IMR-90 (cell line): ENCODE data around the gene SCARF1. TPM values are rescaled to one million over a fixed set of nuclear protein-coding genes. Genes with fewer than 3 reads are reported as not detected.

ENCODE experiments used
- ATAC-seq: fragments of 200-7000 bp; cut with Tn5 transposase; 2 replicates; pipeline ENCODE4 v1.9.1; 2020; ENCODE audit warnings: low read depth, mild to moderate bottlenecking, moderate library complexity
- BruUV-seq: library from RNA; stranded (reverse); fragments of 400-500 nt; replicated peaks from 2 replicates; lab custom pipeline; 2021; lab: Mats Ljungman, UMichigan
- CTCF ChIA-PET: fragments of 300-600 bp; formaldehyde crosslinking; extraction: SDS; loops from one replicate; lab custom pipeline; 2021; ENCODE audit warnings: antibody characterized with exemption; lab: Yijun Ruan, JAX
- POLR2A ChIA-PET: fragments of 300-600 bp; sonication (Branson Sonifier 250); formaldehyde crosslinking; loops from one replicate; lab custom pipeline; 2022; ENCODE audit warnings: antibody characterized with exemption; ENCODE audit not compliant: unreplicated experiment; lab: Charles Lee
- DNase-seq: peaks from one replicate; pipeline ENCODE4 v3.0.0; 2013
- H2AFZ ChIP-seq: replicated peaks from 2 replicates; pipeline ENCODE3; 2013; ENCODE audit warnings: low read length, mild to moderate bottlenecking; ENCODE audit not compliant: poor library complexity
- H2AK5ac ChIP-seq: 2 replicates; pipeline ENCODE4 v1.6.1; 2013; ENCODE audit warnings: low read depth, low read length, inconsistent platforms
- H2AK9ac ChIP-seq: replicated peaks from 2 replicates; pipeline ENCODE3; 2013; ENCODE audit warnings: mild to moderate bottlenecking, low read depth, low read length, moderate library complexity; ENCODE audit not compliant: poor library complexity
- H2BK120ac ChIP-seq: 2 replicates; pipeline ENCODE4 v1.6.1; 2013; ENCODE audit warnings: low read depth, low read length, inconsistent platforms
- H2BK15ac ChIP-seq: 3 replicates; pipeline ENCODE4 v1.6.1; 2013; ENCODE audit warnings: low read depth, low read length, inconsistent platforms
- H2BK20ac ChIP-seq: 2 replicates; pipeline ENCODE4 v1.6.1; 2013; ENCODE audit warnings: low read depth, mild to moderate bottlenecking, inconsistent platforms, low read length, moderate library complexity
- H2BK5ac ChIP-seq: 2 replicates; pipeline ENCODE4 v1.6.1; 2013; ENCODE audit warnings: mild to moderate bottlenecking, low read depth, low read length, inconsistent platforms; ENCODE audit not compliant: poor library complexity, severe bottlenecking
- H3K14ac ChIP-seq: replicated peaks from 2 replicates; pipeline ENCODE4 v1.6.1; 2013; ENCODE audit warnings: low read depth, low read length, inconsistent platforms
- H3K18ac ChIP-seq: 2 replicates; pipeline ENCODE4 v1.6.1; 2013; ENCODE audit warnings: low read depth, low read length, control low read depth
- H3K23ac ChIP-seq: 2 replicates; pipeline ENCODE4 v1.6.1; 2013; ENCODE audit warnings: low read depth, low read length, inconsistent platforms
- H3K27ac ChIP-seq: 2 replicates; pipeline ENCODE4 v1.5.1; 2013; ENCODE audit warnings: mild to moderate bottlenecking, control low read depth, low read length; ENCODE audit not compliant: insufficient read depth
- H3K27me3 ChIP-seq: 2 replicates; pipeline ENCODE4 v1.6.1; 2013; ENCODE audit warnings: low read length; ENCODE audit not compliant: control insufficient read depth, insufficient read depth
- H3K36me3 ChIP-seq: 2 replicates; pipeline ENCODE4 v1.6.1; 2013; ENCODE audit warnings: low read length, mixed read lengths; ENCODE audit not compliant: control insufficient read depth, insufficient read depth
- H3K4ac ChIP-seq: 2 replicates; pipeline ENCODE4 v1.6.1; 2013; ENCODE audit warnings: low read depth, low read length, inconsistent platforms
- H3K4me1 ChIP-seq: 2 replicates; pipeline ENCODE4 v1.6.1; 2013; ENCODE audit warnings: low read length, mixed read lengths; ENCODE audit not compliant: control insufficient read depth, insufficient read depth
- H3K4me2 ChIP-seq: 2 replicates; pipeline ENCODE4 v1.6.1; 2013; ENCODE audit warnings: low read depth, mild to moderate bottlenecking, control low read depth, low read length, moderate library complexity
- H3K4me3 ChIP-seq: 2 replicates; pipeline ENCODE4 v1.5.1; 2013; ENCODE audit warnings: low read depth, mild to moderate bottlenecking, control low read depth, low read length, moderate library complexity; ENCODE audit not compliant: insufficient read depth
- H3K56ac ChIP-seq: 2 replicates; pipeline ENCODE4 v1.6.1; 2013; ENCODE audit warnings: low read length, inconsistent platforms; ENCODE audit not compliant: insufficient read depth; ENCODE audit errors: extremely low read depth
- H3K79me1 ChIP-seq, 2 experiments: 2 replicates each; pipeline ENCODE4 v1.6.1; 2013; ENCODE audit warnings: low read length in 2 of 2, inconsistent platforms in 1 of 2, low read depth in 1 of 2
- H3K9ac ChIP-seq: 2 replicates; pipeline ENCODE4 v1.6.1; 2013; ENCODE audit warnings: low read depth, low read length, control low read depth
- H3K9me1 ChIP-seq: 2 replicates; pipeline ENCODE4 v1.6.1; 2013; ENCODE audit warnings: low read length, inconsistent platforms; ENCODE audit not compliant: insufficient read depth
- H3K9me3 ChIP-seq: 2 replicates; pipeline ENCODE4 v1.6.1; 2013; ENCODE audit warnings: low read length; ENCODE audit not compliant: control insufficient read depth, insufficient read depth
- H4K20me1 ChIP-seq: 2 replicates; pipeline ENCODE4 v1.6.1; 2013; ENCODE audit warnings: low read length, inconsistent platforms; ENCODE audit not compliant: insufficient read depth
- H4K5ac ChIP-seq: 2 replicates; pipeline ENCODE4 v1.6.1; 2013; ENCODE audit warnings: mild to moderate bottlenecking, low read depth, low read length, control low read depth
- H4K8ac ChIP-seq, 2 experiments: 2 replicates each; pipeline ENCODE4 v1.6.1; 2013; ENCODE audit warnings: low read depth in 2 of 2, low read length in 2 of 2, control low read depth in 1 of 2, inconsistent platforms in 1 of 2
- H4K91ac ChIP-seq: 2 replicates; pipeline ENCODE4 v1.6.1; 2013; ENCODE audit warnings: low read depth, low read length, inconsistent platforms; ENCODE audit not compliant: insufficient read depth
- BHLHE40 ChIP-seq: fragments of 150-350 bp; IDR thresholded peaks from 2 replicates; pipeline ENCODE4 v1.6.1; 2016; ENCODE audit warnings: mild to moderate bottlenecking, low read depth, low read length
- CEBPB ChIP-seq: IDR thresholded peaks from 2 replicates; pipeline ENCODE4 v1.6.1; 2012; ENCODE audit warnings: low read depth, low read length, improper control_type of control experiment
- CHD1 ChIP-seq: IDR thresholded peaks from 2 replicates; pipeline ENCODE4 v1.6.1; 2012; ENCODE audit warnings: low read depth, low read length, improper control_type of control experiment
- FOS ChIP-seq: fragments of 150-350 bp; IDR thresholded peaks from 2 replicates; pipeline ENCODE4 v1.6.1; 2016; ENCODE audit warnings: low read depth, low read length
- MAFK ChIP-seq: IDR thresholded peaks from 2 replicates; pipeline ENCODE4 v1.6.1; 2012; ENCODE audit warnings: low read depth, low read length, improper control_type of control experiment
- MAZ ChIP-seq: IDR thresholded peaks from 2 replicates; pipeline ENCODE4 v1.6.1; 2012; ENCODE audit warnings: low read depth, mild to moderate bottlenecking, low read length, improper control_type of control experiment, moderate library complexity, borderline replicate concordance
- MXI1 ChIP-seq: IDR thresholded peaks from 2 replicates; pipeline ENCODE4 v1.6.1; 2012; ENCODE audit warnings: low read depth, mild to moderate bottlenecking, low read length, moderate library complexity, borderline replicate concordance
- NFE2L2 ChIP-seq: fragments of 150-350 bp; IDR thresholded peaks from 2 replicates; pipeline ENCODE4 v1.6.1; 2016; ENCODE audit warnings: low read depth, mild to moderate bottlenecking, low read length
- POLR2A ChIP-seq: IDR thresholded peaks from 2 replicates; pipeline ENCODE4 v1.6.1; 2012; ENCODE audit warnings: mild to moderate bottlenecking, low read depth, low read length
- RAD21 ChIP-seq: IDR thresholded peaks from 2 replicates; pipeline ENCODE4 v1.6.1; 2012; ENCODE audit warnings: low read length, improper control_type of control experiment
- RCOR1 ChIP-seq: IDR thresholded peaks from 2 replicates; pipeline ENCODE4 v1.6.1; 2012; ENCODE audit warnings: mild to moderate bottlenecking, low read length, improper control_type of control experiment; ENCODE audit not compliant: insufficient replicate concordance
- RFX5 ChIP-seq: IDR thresholded peaks from 2 replicates; pipeline ENCODE4 v1.8.0; 2012; ENCODE audit warnings: low read depth, mild to moderate bottlenecking, low read length, moderate library complexity
- SMC3 ChIP-seq: fragments of 150-350 bp; IDR thresholded peaks from 2 replicates; pipeline ENCODE4 v1.6.1; 2016; ENCODE audit warnings: low read depth, mild to moderate bottlenecking, antibody characterized with exemption, low read length, moderate library complexity
- WGBS, 2 experiments: methylation state at CpG; one replicate each; pipeline versions ENCODE4 v1.1.5 to v1.1.7; 2013; ENCODE audit warnings: missing lambda C conversion rate in 2 of 2; ENCODE audit not compliant: insufficient read length in 1 of 2; ENCODE audit errors: extremely low coverage in 2 of 2; 5-methylcytosine and 5-hydroxymethylcytosine counted together
- dilution Hi-C: fragments of 300-500 bp; cut with HindIII; formaldehyde crosslinking; loops from one replicate; pipeline ENCODE4 v1.14.3; 2018; ENCODE audit warnings: low sequenced_read_pairs; ENCODE audit not compliant: unreplicated experiment
- in situ Hi-C: fragments of 300-500 bp; cut with MboI; formaldehyde crosslinking; loops from 3 replicates; pipeline ENCODE4 v1.14.3; 2019; ENCODE audit warnings: low sequenced_read_pairs, inconsistent platforms, mixed read lengths
- intact Hi-C: fragments of 100-400 bp; cut with micrococcal nuclease; formaldehyde crosslinking; loops from 2 replicates; pipeline ENCODE4 v1.10.0; 2022
- polyA plus RNA-seq, 3 experiments: library from polyadenylated mRNA; depleted of rRNA; stranded (reverse); fragments of >200 nt; gene quantifications; 2 replicates each; pipeline ENCODE4 v1.2.3, GENCODE V29; 2012; ENCODE audit warnings: low replicate concordance in 1 of 3
- total RNA-seq: library from RNA; depleted of rRNA; stranded (reverse); fragments of >200 nt; gene quantifications from 2 replicates; pipeline ENCODE4 v1.2.3, GENCODE V29; 2012
- TF ChIP-seq, protein P1 (sequence below): fragments of 150-350 bp; IDR thresholded peaks from 2 replicates; pipeline ENCODE4 v1.6.1; 2016; ENCODE audit warnings: low read depth, mild to moderate bottlenecking, low read length, moderate library complexity, borderline replicate concordance
- TF ChIP-seq, protein P2 (sequence below): conservative IDR thresholded peaks from 2 replicates; pipeline ENCODE4 v1.5.1; 2012; ENCODE audit warnings: mild to moderate bottlenecking, low read depth, low read length, improper control_type of control experiment
- TF ChIP-seq, protein P3 (sequence below): fragments of 150-350 bp; IDR thresholded peaks from 2 replicates; pipeline ENCODE4 v1.6.1; 2017; ENCODE audit warnings: mild to moderate bottlenecking, antibody characterized with exemption, low read length, low read depth

The SCARF1 gene
- total and polyA plus RNA-seq, 2 of the 4 experiments (the other 2 are of a cell fraction), result 0.18 to 0.43 TPM

DNA sequence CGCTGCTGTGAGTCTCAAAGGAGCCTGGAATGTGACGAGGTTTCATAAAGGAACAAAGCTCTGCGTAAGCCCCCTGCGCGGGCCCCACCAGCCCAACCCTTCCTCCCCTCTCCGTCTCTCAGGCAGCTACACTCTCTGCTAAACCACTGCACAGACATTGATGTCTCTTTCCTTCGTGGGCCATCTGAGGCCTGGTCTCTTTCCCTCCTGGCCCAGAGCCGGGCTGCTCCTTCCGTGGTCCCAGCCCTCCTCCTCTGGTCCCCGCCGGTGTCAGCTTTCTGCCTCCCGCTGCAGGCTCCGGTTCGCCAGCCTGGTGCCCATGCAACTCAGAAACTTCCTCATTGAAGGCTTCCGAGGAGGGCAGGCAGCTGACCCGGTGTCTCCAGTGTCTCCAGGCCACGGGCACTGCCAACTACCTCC, 7.4 kb downstream of the SCARF1 start:
- Histone ChIP-seq H2BK15ac (no peak overlapping the region), H3K4me1 (no peaks in the 10 kb centered on the region), H3K9me1 (no peaks in the 10 kb centered on the region), H3K9ac (no peak overlapping the region), H2AK5ac (no peak overlapping the region; the same call in 1 of the 2 replicates), H4K8ac (no peak overlapping the region), H2BK20ac (no peak overlapping the region), H3K27me3 (no peaks in the 10 kb centered on the region; the same call in 1 of the 2 replicates), H3K4me2 (no peak overlapping the region), H3K4me3 (no peak overlapping the region), H3K4ac (no peak overlapping the region), H3K14ac (no peak overlapping the region), H4K20me1 (no peaks in the 10 kb centered on the region), H2BK5ac (no peak overlapping the region), H3K36me3 (no peaks in the 10 kb centered on the region), H4K91ac (no peak overlapping the region), H3K79me1 (no peaks in the 10 kb centered on the region), H2AFZ (no peak overlapping the region), H3K56ac (no peak overlapping the region), H3K9me3 (no peaks in the 10 kb centered on the region), H4K5ac (no peak overlapping the region), H3K27ac (no peak overlapping the region), H2BK120ac (no peak overlapping the region), H3K23ac (no peak overlapping the region), H2AK9ac (no peak overlapping the region), H3K18ac (no peak overlapping the region)
- CTCF ChIA-PET, result no interaction called here
- BruUV-seq, result no TSS peak
- WGBS, 2 experiments, result 70% methylated on average over 12 of the region's 17 CpGs; no CpG with 5 or more reads in 1 of the 2 experiments
- ATAC-seq (no peak), DNase-seq (no peak)
- POLR2A ChIA-PET, result no interaction called here
- no peak for TF ChIP-seq RFX5
- TF ChIP-seq SMC3, result no peak
- no peak for TF ChIP-seq CHD1
- TF ChIP-seq, protein P1, sequence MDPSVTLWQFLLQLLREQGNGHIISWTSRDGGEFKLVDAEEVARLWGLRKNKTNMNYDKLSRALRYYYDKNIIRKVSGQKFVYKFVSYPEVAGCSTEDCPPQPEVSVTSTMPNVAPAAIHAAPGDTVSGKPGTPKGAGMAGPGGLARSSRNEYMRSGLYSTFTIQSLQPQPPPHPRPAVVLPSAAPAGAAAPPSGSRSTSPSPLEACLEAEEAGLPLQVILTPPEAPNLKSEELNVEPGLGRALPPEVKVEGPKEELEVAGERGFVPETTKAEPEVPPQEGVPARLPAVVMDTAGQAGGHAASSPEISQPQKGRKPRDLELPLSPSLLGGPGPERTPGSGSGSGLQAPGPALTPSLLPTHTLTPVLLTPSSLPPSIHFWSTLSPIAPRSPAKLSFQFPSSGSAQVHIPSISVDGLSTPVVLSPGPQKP, result no peak
- TF ChIP-seq CEBPB, result no peak
- TF ChIP-seq, protein P2, sequence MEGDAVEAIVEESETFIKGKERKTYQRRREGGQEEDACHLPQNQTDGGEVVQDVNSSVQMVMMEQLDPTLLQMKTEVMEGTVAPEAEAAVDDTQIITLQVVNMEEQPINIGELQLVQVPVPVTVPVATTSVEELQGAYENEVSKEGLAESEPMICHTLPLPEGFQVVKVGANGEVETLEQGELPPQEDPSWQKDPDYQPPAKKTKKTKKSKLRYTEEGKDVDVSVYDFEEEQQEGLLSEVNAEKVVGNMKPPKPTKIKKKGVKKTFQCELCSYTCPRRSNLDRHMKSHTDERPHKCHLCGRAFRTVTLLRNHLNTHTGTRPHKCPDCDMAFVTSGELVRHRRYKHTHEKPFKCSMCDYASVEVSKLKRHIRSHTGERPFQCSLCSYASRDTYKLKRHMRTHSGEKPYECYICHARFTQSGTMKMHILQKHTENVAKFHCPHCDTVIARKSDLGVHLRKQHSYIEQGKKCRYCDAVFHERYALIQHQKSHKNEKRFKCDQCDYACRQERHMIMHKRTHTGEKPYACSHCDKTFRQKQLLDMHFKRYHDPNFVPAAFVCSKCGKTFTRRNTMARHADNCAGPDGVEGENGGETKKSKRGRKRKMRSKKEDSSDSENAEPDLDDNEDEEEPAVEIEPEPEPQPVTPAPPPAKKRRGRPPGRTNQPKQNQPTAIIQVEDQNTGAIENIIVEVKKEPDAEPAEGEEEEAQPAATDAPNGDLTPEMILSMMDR, result no peak
- TF ChIP-seq RCOR1, result no peak
- TF ChIP-seq FOS, result no peak
- TF ChIP-seq, protein P3, sequence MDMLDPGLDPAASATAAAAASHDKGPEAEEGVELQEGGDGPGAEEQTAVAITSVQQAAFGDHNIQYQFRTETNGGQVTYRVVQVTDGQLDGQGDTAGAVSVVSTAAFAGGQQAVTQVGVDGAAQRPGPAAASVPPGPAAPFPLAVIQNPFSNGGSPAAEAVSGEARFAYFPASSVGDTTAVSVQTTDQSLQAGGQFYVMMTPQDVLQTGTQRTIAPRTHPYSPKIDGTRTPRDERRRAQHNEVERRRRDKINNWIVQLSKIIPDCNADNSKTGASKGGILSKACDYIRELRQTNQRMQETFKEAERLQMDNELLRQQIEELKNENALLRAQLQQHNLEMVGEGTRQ, result no peak
- no peak for TF ChIP-seq MXI1
- TF ChIP-seq POLR2A, result no peak
- no peak for TF ChIP-seq RAD21
- TF ChIP-seq MAFK, result no peak
- TF ChIP-seq BHLHE40, result no peak
- TF ChIP-seq MAZ, result no peak
- TF ChIP-seq NFE2L2, result no peak
- intact Hi-C loops (no loop called here), in situ Hi-C loops (no loop called here), dilution Hi-C loops (no loop called here)
